ENCODE results near the gene LYSET.
"Not testable (repeated sequence)": the region's sequence is repeated elsewhere in the genome, so short reads cannot be mapped to it uniquely, and the experiment has no call there.

The LYSET gene

GRCh38 chr14:93184391-93185348, at the start of gene LYSET, which contains the start of gene MOAP1:
Gene LYSET (plus strand): TSS chr14:93185317. CDS start chr14:93185406, 89 bp downstream.
Gene MOAP1 (minus strand): TSS chr14:93184897. CDS start chr14:93184242, 655 bp downstream.
- DNase-seq = peak; percentile 89 to 94
- TF ChIP-seq GATA1 (IDR thresholded peaks at IDR 0.05; ENCODE audit: low read depth, low read length) = no peak
- peak; percentile 78 for TF ChIP-seq POLR2A (IDR thresholded peaks at IDR 0.05; ENCODE audit: low read length)

GRCh38 chr14:93135399-93135798, 49.7 kb upstream of the LYSET start:
- TF ChIP-seq POLR2A (IDR thresholded peaks at IDR 0.05; ENCODE audit: low read length) (no peak), GATA1 (IDR thresholded peaks at IDR 0.05; ENCODE audit: low read depth, low read length) (no peak)
- no peak for DNase-seq

- TF ChIP-seq GATA1 (IDR thresholded peaks at IDR 0.05; ENCODE audit: low read depth, low read length) = no peak
- TF ChIP-seq POLR2A (IDR thresholded peaks at IDR 0.05; ENCODE audit: low read length) = no peak
- DNase-seq = no peak
Measured at GRCh38 chr14:93136009-93136408, 49.1 kb upstream of the LYSET start.

GRCh38 chr14:93136508-93136907, 48.6 kb upstream of the LYSET start:
- DNase-seq = not testable (repeated sequence)

GRCh38 chr14:93137864-93138263, 47.3 kb upstream of the LYSET start:
- DNase-seq = peak; percentile 20 to 62
- TF ChIP-seq POLR2A (IDR thresholded peaks at IDR 0.05; ENCODE audit: low read length) (no peak), GATA1 (IDR thresholded peaks at IDR 0.05; ENCODE audit: low read depth, low read length) (no peak)

GRCh38 chr14:93142854-93143652, 42.1 kb upstream of the LYSET start:
- no peak for TF ChIP-seq POLR2A (IDR thresholded peaks at IDR 0.05; ENCODE audit: low read length)
- no peak for TF ChIP-seq GATA1 (IDR thresholded peaks at IDR 0.05; ENCODE audit: low read depth, low read length)
- DNase-seq = no peak

GRCh38 chr14:93146119-93146518, 39.0 kb upstream of the LYSET start:
- DNase-seq = no peak
- TF ChIP-seq GATA1 (IDR thresholded peaks at IDR 0.05; ENCODE audit: low read depth, low read length) (no peak), POLR2A (IDR thresholded peaks at IDR 0.05; ENCODE audit: low read length) (no peak)

GRCh38 chr14:93148979-93149378, 36.1 kb upstream of the LYSET start:
- TF ChIP-seq GATA1 (IDR thresholded peaks at IDR 0.05; ENCODE audit: low read depth, low read length) (no peak), POLR2A (IDR thresholded peaks at IDR 0.05; ENCODE audit: low read length) (no peak)
- no peak for DNase-seq

- DNase-seq = no peak
- TF ChIP-seq POLR2A (IDR thresholded peaks at IDR 0.05; ENCODE audit: low read length) (no peak), GATA1 (IDR thresholded peaks at IDR 0.05; ENCODE audit: low read depth, low read length) (no peak)
Measured at GRCh38 chr14:93150227-93151208, 34.6 kb upstream of the LYSET start.

- no peak for DNase-seq
- no peak for TF ChIP-seq GATA1 (IDR thresholded peaks at IDR 0.05; ENCODE audit: low read depth, low read length)
- TF ChIP-seq POLR2A (IDR thresholded peaks at IDR 0.05; ENCODE audit: low read length) = no peak
Measured at GRCh38 chr14:93153121-93153520, 32.0 kb upstream of the LYSET start.

GRCh38 chr14:93155667-93156066, 29.4 kb upstream of the LYSET start:
- TF ChIP-seq GATA1 (IDR thresholded peaks at IDR 0.05; ENCODE audit: low read depth, low read length) = no peak
- TF ChIP-seq POLR2A (IDR thresholded peaks at IDR 0.05; ENCODE audit: low read length) = no peak
- DNase-seq = no peak

- TF ChIP-seq GATA1 (IDR thresholded peaks at IDR 0.05; ENCODE audit: low read depth, low read length) = no peak
- no peak for TF ChIP-seq POLR2A (IDR thresholded peaks at IDR 0.05; ENCODE audit: low read length)
- DNase-seq = no peak
Measured at GRCh38 chr14:93156693-93157369, 28.3 kb upstream of the LYSET start.

GRCh38 chr14:93158349-93158748, 26.8 kb upstream of the LYSET start:
- not testable (repeated sequence) for DNase-seq

- not testable (repeated sequence) for DNase-seq
Measured at GRCh38 chr14:93159625-93160352, 25.3 kb upstream of the LYSET start.
